Measurements from ENCODE around the gene DOCK4. TPM values are rescaled to one million over a fixed set of nuclear protein-coding genes. Genes with fewer than 3 reads are reported as not detected.

Gene DOCK4
- total RNA-seq, 2 experiments from 2014 or later, result 0.99 to 1.6 TPM

DNA sequence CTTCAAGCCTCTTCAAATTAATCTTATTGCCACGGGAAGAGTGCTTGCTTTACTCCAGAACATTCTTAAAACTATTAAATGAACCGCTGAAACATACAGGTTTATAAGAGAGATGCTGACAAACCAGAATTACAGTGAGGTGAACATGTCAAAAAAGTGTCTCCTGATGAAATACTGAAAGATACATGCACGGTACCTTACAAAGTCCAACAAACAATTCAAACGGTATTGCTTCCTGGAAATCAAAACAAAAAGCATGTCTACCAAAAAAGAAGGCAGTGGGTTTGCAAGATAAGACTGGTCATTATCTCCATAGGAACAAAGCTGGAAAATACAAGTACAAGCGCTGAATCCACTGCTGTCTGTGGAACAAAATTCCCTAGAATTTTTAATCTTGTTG, 174.5 kb downstream of the DOCK4 start:
- CTCF ChIA-PET, result no interaction called here
- POLR2A ChIA-PET, result no interaction called here

DNA sequence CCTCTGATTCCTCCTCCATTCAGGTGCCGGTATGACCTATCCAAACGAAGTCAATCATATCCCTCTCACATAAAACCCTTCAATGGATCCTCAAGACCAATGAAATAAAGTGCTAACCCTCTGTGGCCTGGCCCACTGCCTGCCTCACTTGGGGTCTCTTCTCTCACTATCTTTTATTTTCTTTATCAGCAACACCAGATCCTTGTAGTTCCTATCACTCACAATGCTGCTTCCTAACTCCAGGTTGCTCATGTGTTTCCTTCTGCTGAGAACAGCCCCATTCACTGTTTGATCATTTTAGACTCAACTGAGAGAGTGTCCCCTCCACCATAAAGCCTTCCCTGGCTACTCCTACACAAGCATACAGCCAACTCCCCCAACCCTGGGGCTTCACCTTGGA, 180.6 kb downstream of the DOCK4 start:
- CTCF ChIA-PET, result no interaction called here

GRCh38 chr7:112023786-112024185, 182.4 kb downstream of the DOCK4 start:
- POLR2A ChIA-PET, result no interaction called here
- CTCF ChIA-PET, result no interaction called here

More for the DNA sequence above, 180.6 kb downstream of the DOCK4 start:
- POLR2A ChIA-PET, result no interaction called here

DNA sequence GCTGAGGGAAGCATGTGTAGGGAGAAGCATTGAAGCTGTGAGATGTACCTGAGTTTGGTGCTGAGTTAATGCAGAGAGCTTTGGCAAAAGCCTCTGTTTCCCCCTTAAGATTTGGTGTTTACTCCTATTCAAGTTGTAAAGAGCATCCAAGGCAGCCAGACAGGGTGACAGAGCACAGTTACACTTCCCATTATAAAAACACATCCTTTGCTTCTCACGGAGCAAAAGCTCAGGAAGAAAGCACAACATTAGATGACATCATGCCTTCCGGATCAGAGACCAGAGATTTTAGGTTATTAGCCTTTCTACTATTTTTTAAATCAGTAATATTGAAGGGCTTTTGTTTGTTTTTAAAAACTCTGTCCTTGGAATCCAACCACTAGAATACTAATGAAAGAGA, 182.9 kb downstream of the DOCK4 start:
- CTCF ChIA-PET, result no interaction called here
- POLR2A ChIA-PET, result no interaction called here

DNA sequence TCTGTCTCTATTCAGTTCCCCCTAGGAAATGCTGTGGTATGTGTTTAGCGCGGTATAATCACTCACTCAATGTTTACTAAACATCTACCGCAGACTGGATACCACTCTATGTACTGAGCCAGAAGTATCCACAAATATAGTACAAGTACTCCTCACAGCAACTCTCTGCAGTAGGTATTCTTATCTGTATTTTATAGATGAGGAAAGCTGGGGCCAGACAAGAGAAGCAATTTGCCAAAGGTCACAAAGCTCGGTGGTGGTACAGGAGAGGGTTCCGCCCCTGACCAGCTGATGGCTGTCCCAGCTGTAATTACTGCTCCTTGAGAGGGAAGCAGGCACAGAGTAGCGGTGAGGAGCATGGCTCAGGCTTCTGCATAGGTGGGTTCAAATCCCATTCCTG, 184.1 kb downstream of the DOCK4 start:
- CTCF ChIA-PET, result no interaction called here
- POLR2A ChIA-PET, result no interaction called here

- CTCF ChIA-PET, result no interaction called here
- POLR2A ChIA-PET, result no interaction called here
Measured at GRCh38 chr7:112021379-112022044, 184.7 kb downstream of the DOCK4 start.

DNA sequence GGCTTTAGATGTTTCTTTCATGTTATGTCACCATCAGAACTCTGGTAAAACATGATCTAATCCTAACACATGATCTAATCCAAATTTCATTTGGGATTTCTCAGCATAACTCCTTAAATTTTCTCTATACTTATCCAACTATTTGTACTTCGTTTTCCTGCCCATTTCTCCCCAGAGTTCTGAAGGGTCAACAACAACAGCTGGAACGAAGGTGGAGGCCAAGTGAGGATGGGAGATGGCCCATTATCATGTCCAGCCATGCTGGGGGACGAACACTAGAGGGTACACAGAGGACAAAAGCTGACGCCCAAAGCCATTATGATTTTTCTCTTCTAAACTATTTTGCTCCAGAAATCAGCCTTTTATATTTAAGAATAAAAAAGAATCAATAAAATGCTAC, 185.4 kb downstream of the DOCK4 start:
- CTCF ChIA-PET, result interaction anchor here (0.7 kb wide), 1 partner anchor 158 kb away, joined by 3 read pairs; no protein-coding TSS in a partner anchor
- POLR2A ChIA-PET, result no interaction called here

DNA sequence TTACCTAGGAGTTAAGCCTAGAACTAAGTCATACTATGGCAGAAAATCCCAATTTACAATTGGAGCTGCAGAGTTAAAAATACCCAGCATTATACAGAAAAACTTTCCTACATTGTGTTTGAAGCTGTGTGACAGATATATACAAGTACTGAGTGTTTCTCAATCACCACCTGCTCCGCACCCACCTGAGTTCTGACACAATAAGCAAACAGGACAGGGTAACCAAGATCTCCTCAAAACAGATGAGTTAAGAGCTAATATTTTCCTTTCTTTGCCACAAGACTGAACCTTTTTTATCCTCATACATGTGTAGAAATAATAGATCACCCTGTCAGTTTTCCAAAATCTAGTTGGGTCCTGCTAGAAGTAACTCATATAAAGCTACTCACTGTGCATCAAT, 186.3 kb downstream of the DOCK4 start:
- CTCF ChIA-PET, result no interaction called here
- POLR2A ChIA-PET, result no interaction called here

GRCh38 chr7:112018305-112019030, 187.7 kb downstream of the DOCK4 start:
- POLR2A ChIA-PET, result no interaction called here
- CTCF ChIA-PET, result no interaction called here

- ChIA-PET CTCF (no interaction called here), POLR2A (no interaction called here)
Measured at GRCh38 chr7:112015146-112015545, 191.1 kb downstream of the DOCK4 start.

DNA sequence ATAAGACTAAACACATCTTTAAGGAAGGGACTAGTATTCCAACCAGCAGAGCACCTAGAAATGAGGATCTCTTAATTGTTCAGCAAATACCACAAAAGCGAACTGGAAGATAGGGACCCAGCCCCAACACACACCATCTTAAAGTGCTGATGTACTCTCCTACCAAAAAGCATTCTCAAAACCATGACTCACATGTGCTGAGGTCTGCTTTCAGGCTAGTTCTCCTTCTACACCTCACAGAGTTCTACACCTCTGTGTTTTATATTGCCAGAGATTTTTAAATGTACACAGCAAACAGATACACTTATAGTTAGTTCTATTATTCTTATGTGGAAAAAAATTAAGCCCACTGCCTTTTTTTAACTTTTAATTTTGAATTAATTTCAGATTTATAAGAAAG, 191.9 kb downstream of the DOCK4 start:
- ChIA-PET CTCF (no interaction called here), POLR2A (no interaction called here)

DNA sequence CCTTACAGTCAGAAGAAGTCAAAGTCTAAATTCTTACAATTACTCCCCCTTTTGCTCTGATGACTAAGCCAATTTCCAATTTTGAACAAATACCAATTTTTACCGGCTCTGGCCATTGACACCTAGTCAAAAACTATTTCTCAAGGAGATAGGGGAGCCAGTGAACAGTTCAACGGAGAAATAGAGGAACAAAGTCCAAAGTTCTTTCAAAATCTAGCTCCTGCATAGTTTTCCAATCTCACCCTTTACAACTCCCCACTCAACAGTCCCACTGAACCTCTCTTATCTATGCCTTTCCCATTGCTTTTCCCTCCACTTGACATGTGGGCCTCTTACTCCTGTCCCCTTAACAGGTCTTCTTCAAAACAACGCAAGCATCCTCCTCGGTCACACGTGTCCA, 192.9 kb downstream of the DOCK4 start:
- ChIA-PET CTCF (no interaction called here), POLR2A (no interaction called here)

DNA sequence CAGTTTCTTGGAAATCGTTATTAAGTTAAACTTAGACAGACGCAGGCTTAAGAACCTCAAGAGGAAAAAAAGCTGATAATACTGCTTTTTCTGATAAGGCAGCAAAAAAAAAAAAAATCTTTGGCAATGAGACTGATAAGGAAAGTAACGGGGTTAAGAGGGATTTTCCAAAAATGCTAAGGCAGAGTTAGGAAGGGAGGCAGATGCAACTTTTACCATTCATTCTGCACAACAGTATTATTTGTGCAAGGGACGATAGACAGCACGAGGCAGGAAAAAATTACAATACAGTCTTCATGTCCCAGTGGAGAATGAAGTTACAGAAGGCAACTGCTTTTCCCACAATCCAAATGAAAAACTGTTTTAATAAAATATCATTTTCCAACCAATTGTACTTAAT, 194.0 kb downstream of the DOCK4 start:
- POLR2A ChIA-PET, result no interaction called here
- CTCF ChIA-PET, result no interaction called here

- ChIA-PET POLR2A (no interaction called here), CTCF (no interaction called here)
Measured at GRCh38 chr7:112010994-112011393, 195.2 kb downstream of the DOCK4 start.

DNA sequence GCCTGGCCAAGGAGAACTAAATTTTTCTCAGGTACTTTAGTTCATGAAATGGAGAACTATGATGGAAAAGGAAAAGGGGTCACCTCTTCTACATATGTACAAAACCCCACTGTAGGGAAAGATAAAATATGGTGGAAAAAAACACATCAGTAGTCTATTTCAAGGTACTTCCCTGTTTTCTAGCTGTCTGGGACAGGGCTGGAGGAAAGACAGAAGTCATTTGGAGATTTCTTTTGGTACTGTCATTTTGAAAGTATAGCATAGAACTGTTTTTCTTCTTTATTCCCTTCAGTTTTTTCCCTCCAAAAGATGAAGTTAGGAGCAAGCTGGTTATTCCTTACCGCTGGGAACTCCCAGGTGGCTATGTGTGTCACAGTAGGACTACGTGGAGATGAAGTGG, 196.1 kb downstream of the DOCK4 start:
- ChIA-PET CTCF (no interaction called here), POLR2A (no interaction called here)

DNA sequence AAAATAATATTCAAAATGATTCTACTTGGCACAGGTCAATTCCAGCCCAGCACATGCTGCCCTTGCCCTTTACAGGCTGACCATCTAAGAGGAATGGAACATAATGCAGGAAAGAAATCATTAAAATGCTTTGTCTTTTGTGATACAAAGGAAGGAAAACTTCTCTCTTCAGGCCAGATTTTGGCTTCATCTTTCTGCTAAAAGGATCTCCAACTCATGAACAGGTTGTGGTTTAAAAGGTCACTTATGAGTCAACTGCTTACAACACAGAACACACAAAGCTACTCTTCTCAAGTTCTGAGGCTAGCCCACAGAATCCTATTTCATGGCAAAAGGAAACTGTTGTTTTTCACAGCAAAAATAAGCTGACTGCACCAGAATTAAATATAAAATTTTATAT, 197.1 kb downstream of the DOCK4 start:
- CTCF ChIA-PET, result no interaction called here
- POLR2A ChIA-PET, result no interaction called here

DNA sequence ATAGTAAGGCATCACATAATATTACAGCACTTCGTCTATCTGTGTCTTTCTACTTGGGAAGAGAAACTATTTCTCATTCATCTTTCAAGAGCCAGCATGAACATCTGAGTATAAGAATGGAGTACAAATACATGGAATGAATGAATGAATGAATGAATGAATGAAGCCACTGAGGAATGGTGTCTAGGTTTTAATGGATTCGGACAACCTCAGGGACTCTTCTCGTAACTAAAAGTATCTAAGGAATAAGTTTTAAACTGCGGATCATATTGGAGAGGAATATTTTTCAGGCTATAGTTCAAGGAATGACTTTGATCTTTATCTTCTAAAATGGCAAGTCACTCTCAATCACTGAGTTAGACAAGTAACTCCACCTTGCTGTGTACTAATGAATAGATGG, 199.0 kb downstream of the DOCK4 start:
- ChIA-PET CTCF (no interaction called here), POLR2A (no interaction called here)

- ChIA-PET POLR2A (no interaction called here), CTCF (no interaction called here)
Measured at GRCh38 chr7:112006071-112006470, 200.1 kb downstream of the DOCK4 start.

GRCh38 chr7:112005205-112005775, 200.9 kb downstream of the DOCK4 start:
- CTCF ChIA-PET, result no interaction called here
- POLR2A ChIA-PET, result no interaction called here

- ChIA-PET CTCF (no interaction called here), POLR2A (no interaction called here)
Measured at GRCh38 chr7:112001091-112001826, 204.9 kb downstream of the DOCK4 start.

DNA sequence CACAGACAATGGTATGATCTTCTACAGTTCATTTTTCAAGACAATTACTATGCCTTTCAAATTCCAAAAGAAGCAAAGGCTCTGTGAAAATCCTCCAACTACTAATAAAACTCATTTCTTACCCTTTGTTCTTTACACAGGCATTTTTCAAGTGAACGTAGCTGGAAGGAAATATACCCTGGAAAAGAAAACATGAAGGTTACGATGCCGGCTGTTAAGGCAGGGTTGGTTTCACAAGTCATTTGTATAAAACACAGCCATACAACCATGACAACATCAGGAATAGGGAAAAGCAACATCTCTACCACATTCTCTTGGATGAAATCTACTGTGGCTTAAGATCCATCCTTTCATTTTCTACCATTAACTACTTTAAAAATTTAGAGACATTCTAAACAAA, 207.9 kb downstream of the DOCK4 start:
- ChIA-PET POLR2A (no interaction called here), CTCF (no interaction called here)

Measured in activated CD8-positive, alpha-beta memory T cell treated with anti-CD3 and anti-CD28 coated beads for 36 hours (primary cell).